IMR-90 (cell line): ENCODE data around the gene ZBED4. TPM values are rescaled to one million over a fixed set of nuclear protein-coding genes. Genes with fewer than 3 reads are reported as not detected.

Experiments used
- ATAC-seq: fragments of 200-7000 bp; cut with Tn5 transposase; 2 replicates; pipeline ENCODE4 v1.9.1; 2020; ENCODE audit warnings: low read depth, mild to moderate bottlenecking, moderate library complexity
- BruUV-seq: library from RNA; stranded (reverse); fragments of 400-500 nt; replicated peaks from 2 replicates; lab custom pipeline; 2021; lab: Mats Ljungman, UMichigan
- CTCF ChIA-PET: fragments of 300-600 bp; formaldehyde crosslinking; extraction: SDS; loops from one replicate; lab custom pipeline; 2021; ENCODE audit warnings: antibody characterized with exemption; lab: Yijun Ruan, JAX
- POLR2A ChIA-PET: fragments of 300-600 bp; sonication (Branson Sonifier 250); formaldehyde crosslinking; loops from one replicate; lab custom pipeline; 2022; ENCODE audit warnings: antibody characterized with exemption; ENCODE audit not compliant: unreplicated experiment; lab: Charles Lee
- DNase-seq: peaks from one replicate; pipeline ENCODE4 v3.0.0; 2013
- H2AFZ ChIP-seq: replicated peaks from 2 replicates; pipeline ENCODE3; 2013; ENCODE audit warnings: low read length, mild to moderate bottlenecking; ENCODE audit not compliant: poor library complexity
- H2AK5ac ChIP-seq: 2 replicates; pipeline ENCODE4 v1.6.1; 2013; ENCODE audit warnings: low read depth, low read length, inconsistent platforms
- H2AK9ac ChIP-seq: replicated peaks from 2 replicates; pipeline ENCODE3; 2013; ENCODE audit warnings: mild to moderate bottlenecking, low read depth, low read length, moderate library complexity; ENCODE audit not compliant: poor library complexity
- H2BK120ac ChIP-seq: 2 replicates; pipeline ENCODE4 v1.6.1; 2013; ENCODE audit warnings: low read depth, low read length, inconsistent platforms
- H2BK15ac ChIP-seq: 3 replicates; pipeline ENCODE4 v1.6.1; 2013; ENCODE audit warnings: low read depth, low read length, inconsistent platforms
- H2BK20ac ChIP-seq: 2 replicates; pipeline ENCODE4 v1.6.1; 2013; ENCODE audit warnings: low read depth, mild to moderate bottlenecking, inconsistent platforms, low read length, moderate library complexity
- H2BK5ac ChIP-seq: 2 replicates; pipeline ENCODE4 v1.6.1; 2013; ENCODE audit warnings: mild to moderate bottlenecking, low read depth, low read length, inconsistent platforms; ENCODE audit not compliant: poor library complexity, severe bottlenecking
- H3K14ac ChIP-seq: replicated peaks from 2 replicates; pipeline ENCODE4 v1.6.1; 2013; ENCODE audit warnings: low read depth, low read length, inconsistent platforms
- H3K18ac ChIP-seq: 2 replicates; pipeline ENCODE4 v1.6.1; 2013; ENCODE audit warnings: low read depth, low read length, control low read depth
- H3K23ac ChIP-seq: 2 replicates; pipeline ENCODE4 v1.6.1; 2013; ENCODE audit warnings: low read depth, low read length, inconsistent platforms
- H3K27ac ChIP-seq: 2 replicates; pipeline ENCODE4 v1.5.1; 2013; ENCODE audit warnings: mild to moderate bottlenecking, control low read depth, low read length; ENCODE audit not compliant: insufficient read depth
- H3K27me3 ChIP-seq: 2 replicates; pipeline ENCODE4 v1.6.1; 2013; ENCODE audit warnings: low read length; ENCODE audit not compliant: control insufficient read depth, insufficient read depth
- H3K36me3 ChIP-seq: 2 replicates; pipeline ENCODE4 v1.6.1; 2013; ENCODE audit warnings: low read length, mixed read lengths; ENCODE audit not compliant: control insufficient read depth, insufficient read depth
- H3K4ac ChIP-seq: 2 replicates; pipeline ENCODE4 v1.6.1; 2013; ENCODE audit warnings: low read depth, low read length, inconsistent platforms
- H3K4me1 ChIP-seq: 2 replicates; pipeline ENCODE4 v1.6.1; 2013; ENCODE audit warnings: low read length, mixed read lengths; ENCODE audit not compliant: control insufficient read depth, insufficient read depth
- H3K4me2 ChIP-seq: 2 replicates; pipeline ENCODE4 v1.6.1; 2013; ENCODE audit warnings: low read depth, mild to moderate bottlenecking, control low read depth, low read length, moderate library complexity
- H3K4me3 ChIP-seq: 2 replicates; pipeline ENCODE4 v1.5.1; 2013; ENCODE audit warnings: low read depth, mild to moderate bottlenecking, control low read depth, low read length, moderate library complexity; ENCODE audit not compliant: insufficient read depth
- H3K56ac ChIP-seq: 2 replicates; pipeline ENCODE4 v1.6.1; 2013; ENCODE audit warnings: low read length, inconsistent platforms; ENCODE audit not compliant: insufficient read depth; ENCODE audit errors: extremely low read depth
- H3K79me1 ChIP-seq, 2 experiments: 2 replicates each; pipeline ENCODE4 v1.6.1; 2013; ENCODE audit warnings: low read length in 2 of 2, inconsistent platforms in 1 of 2, low read depth in 1 of 2
- H3K9ac ChIP-seq: 2 replicates; pipeline ENCODE4 v1.6.1; 2013; ENCODE audit warnings: low read depth, low read length, control low read depth
- H3K9me1 ChIP-seq: 2 replicates; pipeline ENCODE4 v1.6.1; 2013; ENCODE audit warnings: low read length, inconsistent platforms; ENCODE audit not compliant: insufficient read depth
- H3K9me3 ChIP-seq: 2 replicates; pipeline ENCODE4 v1.6.1; 2013; ENCODE audit warnings: low read length; ENCODE audit not compliant: control insufficient read depth, insufficient read depth
- H4K20me1 ChIP-seq: 2 replicates; pipeline ENCODE4 v1.6.1; 2013; ENCODE audit warnings: low read length, inconsistent platforms; ENCODE audit not compliant: insufficient read depth
- H4K5ac ChIP-seq: 2 replicates; pipeline ENCODE4 v1.6.1; 2013; ENCODE audit warnings: mild to moderate bottlenecking, low read depth, low read length, control low read depth
- H4K8ac ChIP-seq, 2 experiments: 2 replicates each; pipeline ENCODE4 v1.6.1; 2013; ENCODE audit warnings: low read depth in 2 of 2, low read length in 2 of 2, control low read depth in 1 of 2, inconsistent platforms in 1 of 2
- H4K91ac ChIP-seq: 2 replicates; pipeline ENCODE4 v1.6.1; 2013; ENCODE audit warnings: low read depth, low read length, inconsistent platforms; ENCODE audit not compliant: insufficient read depth
- BHLHE40 ChIP-seq: fragments of 150-350 bp; IDR thresholded peaks from 2 replicates; pipeline ENCODE4 v1.6.1; 2016; ENCODE audit warnings: mild to moderate bottlenecking, low read depth, low read length
- CEBPB ChIP-seq: IDR thresholded peaks from 2 replicates; pipeline ENCODE4 v1.6.1; 2012; ENCODE audit warnings: low read depth, low read length, improper control_type of control experiment
- CHD1 ChIP-seq: IDR thresholded peaks from 2 replicates; pipeline ENCODE4 v1.6.1; 2012; ENCODE audit warnings: low read depth, low read length, improper control_type of control experiment
- FOS ChIP-seq: fragments of 150-350 bp; IDR thresholded peaks from 2 replicates; pipeline ENCODE4 v1.6.1; 2016; ENCODE audit warnings: low read depth, low read length
- MAZ ChIP-seq: IDR thresholded peaks from 2 replicates; pipeline ENCODE4 v1.6.1; 2012; ENCODE audit warnings: low read depth, mild to moderate bottlenecking, low read length, improper control_type of control experiment, moderate library complexity, borderline replicate concordance
- MXI1 ChIP-seq: IDR thresholded peaks from 2 replicates; pipeline ENCODE4 v1.6.1; 2012; ENCODE audit warnings: low read depth, mild to moderate bottlenecking, low read length, moderate library complexity, borderline replicate concordance
- NFE2L2 ChIP-seq: fragments of 150-350 bp; IDR thresholded peaks from 2 replicates; pipeline ENCODE4 v1.6.1; 2016; ENCODE audit warnings: low read depth, mild to moderate bottlenecking, low read length
- RAD21 ChIP-seq: IDR thresholded peaks from 2 replicates; pipeline ENCODE4 v1.6.1; 2012; ENCODE audit warnings: low read length, improper control_type of control experiment
- RCOR1 ChIP-seq: IDR thresholded peaks from 2 replicates; pipeline ENCODE4 v1.6.1; 2012; ENCODE audit warnings: mild to moderate bottlenecking, low read length, improper control_type of control experiment; ENCODE audit not compliant: insufficient replicate concordance
- SMC3 ChIP-seq: fragments of 150-350 bp; IDR thresholded peaks from 2 replicates; pipeline ENCODE4 v1.6.1; 2016; ENCODE audit warnings: low read depth, mild to moderate bottlenecking, antibody characterized with exemption, low read length, moderate library complexity
- USF2 ChIP-seq: fragments of 150-350 bp; IDR thresholded peaks from 2 replicates; pipeline ENCODE4 v1.6.1; 2017; ENCODE audit warnings: mild to moderate bottlenecking, antibody characterized with exemption, low read length, low read depth
- WGBS, 2 experiments: methylation state at CpG; one replicate each; pipeline versions ENCODE4 v1.1.5 to v1.1.7; 2013; ENCODE audit warnings: missing lambda C conversion rate in 2 of 2; ENCODE audit not compliant: insufficient read length in 1 of 2; ENCODE audit errors: extremely low coverage in 2 of 2; 5-methylcytosine and 5-hydroxymethylcytosine counted together
- dilution Hi-C: fragments of 300-500 bp; cut with HindIII; formaldehyde crosslinking; loops from one replicate; pipeline ENCODE4 v1.14.3; 2018; ENCODE audit warnings: low sequenced_read_pairs; ENCODE audit not compliant: unreplicated experiment
- in situ Hi-C: fragments of 300-500 bp; cut with MboI; formaldehyde crosslinking; loops from 3 replicates; pipeline ENCODE4 v1.14.3; 2019; ENCODE audit warnings: low sequenced_read_pairs, inconsistent platforms, mixed read lengths
- intact Hi-C: fragments of 100-400 bp; cut with micrococcal nuclease; formaldehyde crosslinking; loops from 2 replicates; pipeline ENCODE4 v1.10.0; 2022
- polyA plus RNA-seq, 3 experiments: library from polyadenylated mRNA; depleted of rRNA; stranded (reverse); fragments of >200 nt; gene quantifications; 2 replicates each; pipeline ENCODE4 v1.2.3, GENCODE V29; 2012; ENCODE audit warnings: low replicate concordance in 1 of 3
- total RNA-seq: library from RNA; depleted of rRNA; stranded (reverse); fragments of >200 nt; gene quantifications from 2 replicates; pipeline ENCODE4 v1.2.3, GENCODE V29; 2012
- TF ChIP-seq, protein P1 (sequence below): fragments of 150-350 bp; IDR thresholded peaks from 2 replicates; pipeline ENCODE4 v1.6.1; 2016; ENCODE audit warnings: low read depth, mild to moderate bottlenecking, low read length, moderate library complexity, borderline replicate concordance
- TF ChIP-seq, protein P2 (sequence below): conservative IDR thresholded peaks from 2 replicates; pipeline ENCODE4 v1.5.1; 2012; ENCODE audit warnings: mild to moderate bottlenecking, low read depth, low read length, improper control_type of control experiment

The ZBED4 gene
- total and polyA plus RNA-seq, 2 of the 4 experiments (the other 2 are of a cell fraction): 9.3 to 10.5 TPM

DNA sequence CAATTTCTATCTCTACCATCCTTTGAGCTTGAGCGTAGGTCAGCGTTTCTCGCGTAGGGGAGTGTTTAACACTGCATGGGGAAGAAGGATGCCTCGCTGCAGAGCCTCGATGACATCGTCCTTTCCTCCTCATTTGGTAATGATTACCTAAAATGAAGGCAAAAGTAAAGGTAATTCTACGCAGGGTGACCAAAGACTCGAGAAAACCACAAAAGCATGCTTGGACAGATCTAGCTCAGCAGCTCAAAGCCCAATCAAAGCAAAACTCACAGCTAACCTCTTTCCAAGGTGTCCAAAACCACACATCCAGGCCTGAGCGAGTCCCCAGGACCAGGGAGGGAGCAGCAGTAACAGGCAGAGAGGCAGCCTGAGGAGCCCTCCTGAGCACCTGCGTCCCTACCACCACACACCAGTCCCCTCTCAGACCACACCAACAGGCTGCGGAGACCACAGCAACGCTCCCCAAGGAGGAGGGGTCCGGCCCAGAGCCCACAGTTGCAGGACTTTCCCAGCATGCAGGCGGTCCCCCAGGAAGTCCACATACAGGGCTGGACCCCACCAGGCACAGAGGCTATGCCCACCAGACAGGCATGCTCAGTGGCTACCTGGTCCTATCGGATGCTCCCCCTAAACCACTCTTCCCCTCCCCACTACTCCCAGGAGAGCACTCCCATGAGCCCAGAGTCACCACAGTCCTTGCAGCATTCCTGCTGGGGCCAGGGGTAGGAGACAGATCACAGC is 29.3 kb upstream of the ZBED4 start:
- no peak overlapping the region for H4K5ac ChIP-seq
- no peak overlapping the region for H2AK5ac ChIP-seq
- no peak overlapping the region for H4K91ac ChIP-seq
- H2AK9ac ChIP-seq: peak overlapping the region; percentile 86
- H3K56ac ChIP-seq: no peak overlapping the region
- in situ Hi-C loops: loop anchor here (25.0 kb wide), 2 partner anchors 88 to 388 kb away; partner anchors contain the start of genes ALG12, CRELD2 and SELENOO
- peaks cover 19% of the 10 kb centered on the region for H3K9me1 ChIP-seq
- dilution Hi-C loops: no loop called here
- ATAC-seq (no peak), DNase-seq (no peak)
- H3K14ac ChIP-seq: no peak overlapping the region
- peak overlapping the region; percentile 44 for H2BK5ac ChIP-seq
- no CpG with 5 or more reads among the region's 16 CpGs for WGBS, 2 experiments
- H3K9me3 ChIP-seq: peaks cover 1% of the 10 kb centered on the region; the same call in 1 of the 2 replicates
- intact Hi-C loops: no loop called here
- H3K27ac ChIP-seq: no peak overlapping the region
- H3K9ac ChIP-seq: no peak overlapping the region
- no TSS peak for BruUV-seq
- no peak overlapping the region for H3K23ac ChIP-seq
- H4K8ac ChIP-seq: no peak overlapping the region
- peaks cover 10% of the 10 kb centered on the region for H3K4me1 ChIP-seq
- no peak overlapping the region for H2BK15ac ChIP-seq
- H3K27me3 ChIP-seq: no peaks in the 10 kb centered on the region
- POLR2A ChIA-PET: no interaction called here
- H3K4ac ChIP-seq: no peak overlapping the region
- H3K36me3 ChIP-seq: peaks cover 39% of the 10 kb centered on the region
- CTCF ChIA-PET: interaction anchor here (1.0 kb wide), 1 partner anchor 14 kb away, joined by 3 read pairs; no protein-coding TSS in a partner anchor
- no peak overlapping the region for H2BK120ac ChIP-seq
- no peak overlapping the region for H3K18ac ChIP-seq
- TF ChIP-seq CEBPB (no peak), BHLHE40 (no peak), MAZ (no peak), NFE2L2 (no peak), RAD21 (no peak), CHD1 (no peak), USF2 (no peak), SMC3 (no peak), FOS (no peak), MXI1 (no peak), RCOR1 (no peak)
- TF ChIP-seq, protein P1, sequence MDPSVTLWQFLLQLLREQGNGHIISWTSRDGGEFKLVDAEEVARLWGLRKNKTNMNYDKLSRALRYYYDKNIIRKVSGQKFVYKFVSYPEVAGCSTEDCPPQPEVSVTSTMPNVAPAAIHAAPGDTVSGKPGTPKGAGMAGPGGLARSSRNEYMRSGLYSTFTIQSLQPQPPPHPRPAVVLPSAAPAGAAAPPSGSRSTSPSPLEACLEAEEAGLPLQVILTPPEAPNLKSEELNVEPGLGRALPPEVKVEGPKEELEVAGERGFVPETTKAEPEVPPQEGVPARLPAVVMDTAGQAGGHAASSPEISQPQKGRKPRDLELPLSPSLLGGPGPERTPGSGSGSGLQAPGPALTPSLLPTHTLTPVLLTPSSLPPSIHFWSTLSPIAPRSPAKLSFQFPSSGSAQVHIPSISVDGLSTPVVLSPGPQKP: no peak
- TF ChIP-seq, protein P2, sequence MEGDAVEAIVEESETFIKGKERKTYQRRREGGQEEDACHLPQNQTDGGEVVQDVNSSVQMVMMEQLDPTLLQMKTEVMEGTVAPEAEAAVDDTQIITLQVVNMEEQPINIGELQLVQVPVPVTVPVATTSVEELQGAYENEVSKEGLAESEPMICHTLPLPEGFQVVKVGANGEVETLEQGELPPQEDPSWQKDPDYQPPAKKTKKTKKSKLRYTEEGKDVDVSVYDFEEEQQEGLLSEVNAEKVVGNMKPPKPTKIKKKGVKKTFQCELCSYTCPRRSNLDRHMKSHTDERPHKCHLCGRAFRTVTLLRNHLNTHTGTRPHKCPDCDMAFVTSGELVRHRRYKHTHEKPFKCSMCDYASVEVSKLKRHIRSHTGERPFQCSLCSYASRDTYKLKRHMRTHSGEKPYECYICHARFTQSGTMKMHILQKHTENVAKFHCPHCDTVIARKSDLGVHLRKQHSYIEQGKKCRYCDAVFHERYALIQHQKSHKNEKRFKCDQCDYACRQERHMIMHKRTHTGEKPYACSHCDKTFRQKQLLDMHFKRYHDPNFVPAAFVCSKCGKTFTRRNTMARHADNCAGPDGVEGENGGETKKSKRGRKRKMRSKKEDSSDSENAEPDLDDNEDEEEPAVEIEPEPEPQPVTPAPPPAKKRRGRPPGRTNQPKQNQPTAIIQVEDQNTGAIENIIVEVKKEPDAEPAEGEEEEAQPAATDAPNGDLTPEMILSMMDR: no peak
- H3K4me2 ChIP-seq: no peak overlapping the region; the same call in 1 of the 2 replicates
- H3K79me1 ChIP-seq: peaks cover 0 to 48% of the 10 kb centered on the region in 2 experiments; a peak in 2 of 4 replicates
- H4K20me1 ChIP-seq: peaks cover 73% of the 10 kb centered on the region
- H2BK20ac ChIP-seq: no peak overlapping the region
- H2AFZ ChIP-seq: no peak overlapping the region
- no peak overlapping the region for H3K4me3 ChIP-seq
